Measurements from ENCODE around the gene RBP3. TPM values are rescaled to one million over a fixed set of nuclear protein-coding genes. Genes with fewer than 3 reads are reported as not detected.
A peak's percentile ranks its signal among the peaks of the same experiment; 100 is the strongest.

The RBP3 gene
- total RNA-seq, 1 experiment from 2014 or later = not detected

- intact Hi-C loops (cut with micrococcal nuclease) = no loop called here
- no peak overlapping the region for H2AFZ ChIP-seq (ENCODE audit: low read depth, low read length, poor library complexity, severe bottlenecking)
- POLR2A ChIA-PET = no interaction called here
Observed at GRCh38 chr10:47404937-47405336, 56.8 kb downstream of the RBP3 start.

More at GRCh38 chr10:47404937-47405336, 56.8 kb downstream of the RBP3 start:
- no peak for ATAC-seq
- peaks cover 68 to 91% of the 10 kb centered on the region in 2 experiments for H3K4me1 ChIP-seq (ENCODE audit: control insufficient read depth in 1 of 2, insufficient read depth in 2 of 2, low read length in 2 of 2)
- no peaks in the 10 kb centered on the region for H3K36me3 ChIP-seq (ENCODE audit: control insufficient read depth in 1 of 2, insufficient read depth in 2 of 2, low read length in 2 of 2)
- no peaks in the 10 kb centered on the region for H3K9me3 ChIP-seq (ENCODE audit: control insufficient read depth in 1 of 2, insufficient read depth in 1 of 2, low read depth in 1 of 2, low read length in 2 of 2)
- H3K9ac ChIP-seq (ENCODE audit: low read length) = no peak overlapping the region
- H3K79me2 ChIP-seq (ENCODE audit: insufficient read depth, low read length) = no peaks in the 10 kb centered on the region
- ChIA-PET RAD21 (ENCODE audit: low non-redundant PET in 1 of 2, low total read pairs in 2 of 2, uncharacterized antibody in 2 of 2, unreplicated experiment in 2 of 2) (no interaction called here), CTCF (interaction anchor here (1.3 to 2.2 kb wide), 2 partner anchors 10 to 40 kb away, joined by 3 to 7 read pairs; no protein-coding TSS in a partner anchor)
- no peak for DNase-seq (ENCODE audit: low read depth, low spot score)
- peak overlapping the region; percentile 77; the same call in 1 of the 2 replicates for H3K4me2 ChIP-seq (ENCODE audit: low read length)
- H4K20me1 ChIP-seq (ENCODE audit: insufficient read depth) = no peaks in the 10 kb centered on the region
- no peak for TF ChIP-seq EZH2phosphoT487 (IDR thresholded peaks at IDR 0.05; ENCODE audit: borderline replicate concordance)
- TF ChIP-seq EGR1 (IDR thresholded peaks at IDR 0.05; ENCODE audit: low read depth) = no peak
- TF ChIP-seq RAD21 (IDR thresholded peaks at IDR 0.05; ENCODE audit: low read depth) = no peak
- no peak for TF ChIP-seq CEBPB (IDR thresholded peaks at IDR 0.05; ENCODE audit: low read depth)
- TF ChIP-seq ZBTB33 (IDR thresholded peaks at IDR 0.05; ENCODE audit: extremely low read depth, insufficient replicate concordance, low read length) = no peak
- TF ChIP-seq YY1 (IDR thresholded peaks at IDR 0.05; ENCODE audit: extremely low read depth, insufficient replicate concordance, low read depth, low read length) = no peak
- TF ChIP-seq ZNF274 (IDR thresholded peaks at IDR 0.05; ENCODE audit: low read depth, low read length) = no peak
- TF ChIP-seq SP1 (IDR thresholded peaks at IDR 0.05; ENCODE audit: low read depth) = no peak
- no peak for TF ChIP-seq FOSL1 (IDR thresholded peaks at IDR 0.05; ENCODE audit: low read depth)
- no peak overlapping the region for H3K4me3 ChIP-seq (replicated peaks in 1 of 2; ENCODE audit: low read depth in 1 of 2, low read length in 2 of 2)
- no peaks in the 10 kb centered on the region for H3K9me2 ChIP-seq (ENCODE audit: insufficient read depth)
- BruUV-seq (replicated peaks) = no TSS peak
- peak overlapping the region; percentile 89; the same call in 1 of the 2 replicates for H3K27ac ChIP-seq (ENCODE audit: low read depth, low read length)
- no peaks in the 10 kb centered on the region for H3K27me3 ChIP-seq (ENCODE audit: insufficient read depth, low read length)
